GM13976 (cell line): ENCODE data around the gene VPS4A.

Experiments
- DNase-seq: peaks from one replicate; pipeline ENCODE4 v3.0.0; 2012; ENCODE audit warnings: low spot score
- in situ Hi-C: fragments of 300-500 bp; cut with MboI; formaldehyde crosslinking; loops from one replicate; pipeline ENCODE4 v1.12.0; 2022; ENCODE audit warnings: low sequenced_read_pairs, mixed read lengths, inconsistent platforms; ENCODE audit not compliant: unreplicated experiment
- TF ChIP-seq, protein P1 (sequence below): IDR thresholded peaks from 2 replicates; pipeline ENCODE4 v1.5.1; 2012; ENCODE audit warnings: borderline replicate concordance, mild to moderate bottlenecking; ENCODE audit not compliant: insufficient read depth; ENCODE audit errors: extremely low read depth, missing control alignments, control extremely low read depth

Gene VPS4A

GRCh38 chr16:69329369-69330285 lies 18.5 kb downstream of the VPS4A start:
- in situ Hi-C loops = no loop called here
- TF ChIP-seq, protein P1, sequence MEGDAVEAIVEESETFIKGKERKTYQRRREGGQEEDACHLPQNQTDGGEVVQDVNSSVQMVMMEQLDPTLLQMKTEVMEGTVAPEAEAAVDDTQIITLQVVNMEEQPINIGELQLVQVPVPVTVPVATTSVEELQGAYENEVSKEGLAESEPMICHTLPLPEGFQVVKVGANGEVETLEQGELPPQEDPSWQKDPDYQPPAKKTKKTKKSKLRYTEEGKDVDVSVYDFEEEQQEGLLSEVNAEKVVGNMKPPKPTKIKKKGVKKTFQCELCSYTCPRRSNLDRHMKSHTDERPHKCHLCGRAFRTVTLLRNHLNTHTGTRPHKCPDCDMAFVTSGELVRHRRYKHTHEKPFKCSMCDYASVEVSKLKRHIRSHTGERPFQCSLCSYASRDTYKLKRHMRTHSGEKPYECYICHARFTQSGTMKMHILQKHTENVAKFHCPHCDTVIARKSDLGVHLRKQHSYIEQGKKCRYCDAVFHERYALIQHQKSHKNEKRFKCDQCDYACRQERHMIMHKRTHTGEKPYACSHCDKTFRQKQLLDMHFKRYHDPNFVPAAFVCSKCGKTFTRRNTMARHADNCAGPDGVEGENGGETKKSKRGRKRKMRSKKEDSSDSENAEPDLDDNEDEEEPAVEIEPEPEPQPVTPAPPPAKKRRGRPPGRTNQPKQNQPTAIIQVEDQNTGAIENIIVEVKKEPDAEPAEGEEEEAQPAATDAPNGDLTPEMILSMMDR = no peak
- DNase-seq = peak; percentile 74

DNA sequence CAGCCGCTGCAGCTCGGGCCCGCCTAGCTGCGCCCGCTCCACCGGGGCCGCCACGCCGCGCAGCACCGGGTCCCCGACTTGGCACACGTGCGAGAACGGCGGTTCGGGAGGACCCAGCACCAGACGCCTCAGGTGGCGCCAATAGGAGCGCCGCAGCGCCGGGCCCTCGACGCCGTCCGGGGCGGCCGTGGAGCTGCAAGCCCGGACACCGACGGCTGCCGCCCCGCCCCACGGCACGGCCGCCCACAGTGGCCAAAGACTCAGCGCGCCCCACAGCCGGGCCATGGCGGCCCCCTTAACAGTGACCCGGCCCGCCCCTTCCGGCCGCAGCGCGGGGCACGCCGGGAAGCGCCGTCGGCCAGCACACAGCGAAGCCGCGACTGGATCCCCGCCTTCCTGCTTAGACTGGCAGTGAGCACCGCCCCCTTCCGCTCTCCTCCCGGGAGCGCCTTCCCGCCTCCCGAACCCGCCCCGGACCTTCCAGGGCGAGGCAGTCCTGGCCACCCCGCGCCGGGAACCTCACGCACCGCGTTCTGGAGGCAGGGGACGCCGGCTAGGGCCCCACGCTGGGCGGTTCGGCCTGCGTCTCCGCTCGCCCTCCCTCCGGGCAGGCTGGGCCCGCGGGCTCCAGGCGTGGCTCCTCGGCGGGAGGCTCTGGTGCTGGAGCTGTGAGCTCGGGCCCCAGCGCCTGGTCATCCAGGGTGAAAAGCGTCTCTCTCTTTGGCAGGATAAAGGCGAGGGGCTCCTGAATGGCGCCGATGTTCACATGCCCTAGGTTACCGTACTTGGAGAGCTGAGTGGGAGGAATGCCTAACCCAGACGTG lies 19.3 kb downstream of the VPS4A start, which contains the start of gene PDF:
Gene PDF, minus strand, starts transcription at position 303 of the 824 bp plus-strand sequence. Its CDS starts 18 bp downstream, at position 285.
- in situ Hi-C loops = no loop called here

GRCh38 chr16:69334696-69335095 lies 23.5 kb downstream of the VPS4A start:
- TF ChIP-seq, protein P1 = no peak
- DNase-seq = no peak
- in situ Hi-C loops = no loop called here

More for the DNA sequence above, 19.3 kb downstream of the VPS4A start, which contains the start of gene PDF:
- DNase-seq = peak; percentile 95
- TF ChIP-seq, protein P1 = peak; percentile 5

- TF ChIP-seq, protein P1 = no peak
- in situ Hi-C loops = no loop called here
- DNase-seq = no peak
Measured at GRCh38 chr16:69338557-69339288, 27.6 kb downstream of the VPS4A start.

- in situ Hi-C loops = no loop called here
- peak; percentile 96 for DNase-seq
- TF ChIP-seq, protein P1 = peak; percentile 83
Measured at GRCh38 chr16:69339289-69340094, 28.3 kb downstream of the VPS4A start, which contains the start of the genes COG8 and NIP7. COG8 (minus strand) TSS chr16:69339564; CDS start chr16:69339552, 12 bp downstream. NIP7 (plus strand) TSS chr16:69339772; CDS start chr16:69339830, 58 bp downstream.
